Lower leg skin (tissue), 4 donors: ENCODE results near the gene SBNO2. TPM values are rescaled to one million over a fixed set of nuclear protein-coding genes. Genes with fewer than 3 reads are reported as not detected.
A peak's percentile ranks its signal among the peaks of the same experiment; 100 is the strongest.

Experiments used
- DNase-seq, 2 donors: peaks; one replicate each; pipeline ENCODE4 v3.0.0-alpha.2; 2019; ENCODE audit warnings: low spot score in 2 of 2
- H3K4me3 ChIP-seq: fragments of 200-600 bp; sonication (generic); 2 replicates; pipeline ENCODE4 v1.5.1; 2017; ENCODE audit warnings: mild to moderate bottlenecking, low read depth; ENCODE audit not compliant: poor library complexity, severe bottlenecking
- CTCF ChIP-seq, 3 donors: fragments of 450-650 bp; IDR thresholded peaks; one replicate each; pipeline ENCODE4 v1.5.1; 2016; ENCODE audit warnings: antibody characterized with exemption in 3 of 3, mild to moderate bottlenecking in 3 of 3, moderate library complexity in 2 of 3
- POLR2A ChIP-seq, 2 donors: fragments of 450-650 bp; IDR thresholded peaks; one replicate each; pipeline ENCODE4 v1.6.1; 2016 to 2017; ENCODE audit warnings: antibody characterized with exemption in 2 of 2, mild to moderate bottlenecking in 1 of 2, moderate library complexity in 1 of 2
- WGBS, 2 donors: methylation state at CpG; one replicate each; pipeline ENCODE4 v1.1.5; 2018; 5-methylcytosine and 5-hydroxymethylcytosine counted together
- intact Hi-C: fragments of 100-400 bp; cut with DNase I; formaldehyde crosslinking; loops from one replicate; pipeline ENCODE4 v1.15.0; 2023; ENCODE audit warnings: low total_unique reads
- total RNA-seq, 4 donors: library from RNA; depleted of rRNA; stranded (reverse); fragments of >200 nt; gene quantifications; one replicate each; pipeline ENCODE4 v1.1.0, GENCODE V29; 2016

SBNO2 gene
- total RNA-seq, 4 donors from 2014 or later = 54.8 to 68.6 (median 60.3) TPM

GRCh38 chr19:1102407-1103131, 71.5 kb downstream of the SBNO2 start:
- no peak overlapping the region for H3K4me3 ChIP-seq
- peak in 1 of 2 donors; percentile 85 for DNase-seq
- 33 to 36% methylated on average over 17 of the region's 17 CpGs for WGBS, 2 donors
- TF ChIP-seq CTCF (IDR thresholded peaks at IDR 0.05) = no peak
- TF ChIP-seq POLR2A (IDR thresholded peaks at IDR 0.05) = no peak
- intact Hi-C loops = loop anchor here (5.0 kb wide), 1 partner anchor 165 kb away; the partner anchor contains the start of gene CIRBP

GRCh38 chr19:1101337-1101698, 72.8 kb downstream of the SBNO2 start:
- 21 to 22% methylated on average over 9 of the region's 9 CpGs for WGBS, 2 donors
- H3K4me3 ChIP-seq = no peak overlapping the region
- TF ChIP-seq POLR2A (IDR thresholded peaks at IDR 0.05) = no peak
- no peak for TF ChIP-seq CTCF (IDR thresholded peaks at IDR 0.05)
- intact Hi-C loops = loop anchor here (5.0 kb wide), 1 partner anchor 166 kb away; the partner anchor contains the start of gene CIRBP
- no peak for DNase-seq

DNA sequence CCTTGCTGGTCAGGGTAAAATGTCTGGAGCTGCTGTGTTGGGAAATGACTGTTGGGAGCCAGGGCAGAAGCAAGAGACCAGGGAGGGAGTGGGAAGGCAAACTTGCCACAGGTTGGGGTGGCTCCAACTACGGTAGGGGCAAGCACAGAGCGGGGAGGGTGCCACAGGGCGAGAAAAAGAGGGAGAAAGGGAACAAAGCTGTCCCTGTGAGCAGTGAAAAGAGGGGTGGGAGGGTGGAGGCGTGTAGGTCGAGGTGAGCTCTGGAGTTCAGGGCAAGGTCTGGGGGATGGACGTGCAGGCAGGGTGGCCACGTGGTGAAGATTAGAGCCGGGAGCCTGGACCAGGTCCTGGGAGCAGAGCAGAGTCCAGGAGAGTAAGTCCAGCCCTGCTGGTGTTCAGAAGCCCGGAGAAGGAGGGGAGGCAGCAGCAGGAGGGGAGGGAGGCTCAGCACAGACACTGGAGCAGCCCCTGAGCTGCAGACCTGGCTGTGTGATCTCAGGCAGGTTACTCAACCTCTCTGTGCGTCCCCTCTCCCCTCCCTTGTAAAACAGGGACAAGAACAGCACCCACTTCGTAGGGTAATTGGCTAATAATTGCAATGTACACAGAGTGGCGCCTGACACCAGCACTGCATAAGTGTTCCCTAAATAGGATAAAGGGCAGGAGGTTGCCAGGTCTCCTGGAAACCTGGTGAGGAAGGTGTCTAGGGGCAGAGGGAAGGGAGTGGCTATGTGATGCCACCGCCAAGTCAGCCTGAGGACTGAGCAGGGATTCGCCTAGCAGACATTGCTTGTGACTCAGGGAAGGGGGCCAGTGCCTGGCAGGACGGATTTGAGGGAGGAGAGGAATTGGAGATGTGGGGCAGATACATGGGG, 75.7 kb downstream of the SBNO2 start:
- no peak overlapping the region for H3K4me3 ChIP-seq
- 43 to 52% methylated on average over 15 of the region's 15 CpGs for WGBS, 2 donors
- intact Hi-C loops = no loop called here
- TF ChIP-seq POLR2A (IDR thresholded peaks at IDR 0.05) (no peak), CTCF (IDR thresholded peaks at IDR 0.05) (peak in 1 of 3 donors; percentile 30)
- DNase-seq = peak in 1 of 2 donors; percentile 64

DNA sequence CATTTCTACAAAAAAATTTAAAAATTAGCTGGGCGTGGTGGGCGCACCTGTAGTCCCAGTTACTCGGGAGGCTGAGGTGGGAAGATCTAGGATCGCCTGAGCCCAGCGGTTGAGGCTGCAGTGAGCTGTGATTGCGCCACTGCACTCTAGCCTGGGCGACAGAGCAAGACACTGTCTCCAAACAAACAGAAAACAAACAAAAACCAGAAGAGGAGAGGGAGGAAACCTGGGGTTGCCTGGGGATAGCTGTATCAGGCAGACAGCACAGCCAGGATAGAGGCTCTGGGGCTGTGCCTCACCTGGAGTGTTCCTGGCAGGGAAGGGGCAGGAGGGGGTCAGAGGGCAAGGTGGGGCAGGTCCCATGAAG, 76.3 kb downstream of the SBNO2 start:
- intact Hi-C loops = no loop called here
- DNase-seq = no peak
- 61 to 64% methylated on average over 7 of the region's 7 CpGs for WGBS, 2 donors
- no peak for TF ChIP-seq CTCF (IDR thresholded peaks at IDR 0.05)
- TF ChIP-seq POLR2A (IDR thresholded peaks at IDR 0.05) = no peak
- no peak overlapping the region for H3K4me3 ChIP-seq

- 0% methylated on average over 29 to 67 of the region's 81 CpGs for WGBS, 2 donors
- intact Hi-C loops = no loop called here
Measured at GRCh38 chr19:1094978-1095701, 78.9 kb downstream of the SBNO2 start, which contains the start of gene POLR2E. POLR2E (minus strand) TSS chr19:1095375; CDS start chr19:1095315, 60 bp downstream.

More at GRCh38 chr19:1094978-1095701, 78.9 kb downstream of the SBNO2 start, which contains the start of gene POLR2E:
- peak within 1 kb of the TSS; percentile 87 for H3K4me3 ChIP-seq
- TF ChIP-seq CTCF (IDR thresholded peaks at IDR 0.05) (no peak), POLR2A (IDR thresholded peaks at IDR 0.05) (peak in 1 of 2 donors; percentile 42)
- DNase-seq = peak; percentile 97 to 100
